NOMO-1 treated with dmso at 0.1 percent for 144 hours (cell line): ENCODE measurements around the gene MS4A12.
"Not testable (repeated sequence)": the region's sequence is repeated elsewhere in the genome, so short reads cannot be mapped to it uniquely, and the experiment has no call there.

Source experiments
- DNase-seq: peaks from one replicate; lab custom pipeline; 2025; ENCODE audit not compliant: unreplicated experiment; lab: John Stamatoyannopoulos, UW

The MS4A12 gene

GRCh38 chr11:60492488-60493009 lies at the start of gene MS4A12:
TSS of gene MS4A12 (plus strand) at chr11:60492778. CDS start at chr11:60497319, 4,541 bp downstream.
- no peak for DNase-seq

- no peak for DNase-seq
Observed at GRCh38 chr11:60447070-60447469, 45.5 kb upstream of the MS4A12 start.

- DNase-seq = no peak
Observed at GRCh38 chr11:60447846-60448245, 44.7 kb upstream of the MS4A12 start.

- DNase-seq = not testable (repeated sequence)
Observed at GRCh38 chr11:60451185-60451584, 41.4 kb upstream of the MS4A12 start.

GRCh38 chr11:60454212-60454611 lies 38.4 kb upstream of the MS4A12 start:
- no peak for DNase-seq

- no peak for DNase-seq
Observed at GRCh38 chr11:60455531-60456042, 37.0 kb upstream of the MS4A12 start, which contains the start of gene MS4A1. TSS of gene MS4A1 (plus strand) at chr11:60455847. CDS start at chr11:60462375, 6,528 bp downstream.

- no peak for DNase-seq
Observed at GRCh38 chr11:60457576-60457975, 35.0 kb upstream of the MS4A12 start.

GRCh38 chr11:60459345-60459744 lies 33.2 kb upstream of the MS4A12 start:
- DNase-seq = no peak

GRCh38 chr11:60468829-60469228 lies 23.7 kb upstream of the MS4A12 start:
- DNase-seq = no peak

- no peak for DNase-seq
Observed at GRCh38 chr11:60469723-60470122, 22.9 kb upstream of the MS4A12 start.

GRCh38 chr11:60477035-60477445 lies 15.5 kb upstream of the MS4A12 start:
- DNase-seq = peak; percentile 71

GRCh38 chr11:60482361-60482760 lies 10.2 kb upstream of the MS4A12 start:
- DNase-seq = peak; percentile 31

GRCh38 chr11:60485987-60486386 lies 6.6 kb upstream of the MS4A12 start:
- DNase-seq = peak; percentile 81

- no peak for DNase-seq
Observed at GRCh38 chr11:60493454-60493853, 876 bp downstream of the MS4A12 start.

- no peak for DNase-seq
Observed at GRCh38 chr11:60498399-60498798, 5.8 kb downstream of the MS4A12 start.

- DNase-seq = peak; percentile 28
Observed at GRCh38 chr11:60498853-60499252, 6.3 kb downstream of the MS4A12 start.

GRCh38 chr11:60500276-60500910 lies 7.8 kb downstream of the MS4A12 start:
- no peak for DNase-seq

GRCh38 chr11:60502221-60502775 lies 9.7 kb downstream of the MS4A12 start:
- no peak for DNase-seq

GRCh38 chr11:60504219-60504905 lies 11.8 kb downstream of the MS4A12 start:
- no peak for DNase-seq

- DNase-seq = not testable (repeated sequence)
Observed at GRCh38 chr11:60509609-60510008, 17.0 kb downstream of the MS4A12 start.

GRCh38 chr11:60510209-60510608 lies 17.6 kb downstream of the MS4A12 start:
- not testable (repeated sequence) for DNase-seq

GRCh38 chr11:60511393-60511792 lies 18.8 kb downstream of the MS4A12 start:
- no peak for DNase-seq
